Skin of body (tissue), 2 donors: ENCODE measurements around the gene TSEN54. TPM values are rescaled to one million over a fixed set of nuclear protein-coding genes. Genes with fewer than 3 reads are reported as not detected.

ENCODE experiments used
- DNase-seq: peaks from one replicate; lab custom pipeline; 2025; lab: John Stamatoyannopoulos, UW
- total RNA-seq: library from RNA; depleted of rRNA; stranded (reverse); fragments of >200 nt; gene quantifications from one replicate; pipeline ENCODE4 v1.2.3, GENCODE V29; 2014

Gene TSEN54
- total RNA-seq, 1 donor from 2014 or later = 13.6 TPM

GRCh38 chr17:75488693-75489510 is 27.4 kb upstream of the TSEN54 start:
- no peak for DNase-seq

DNA sequence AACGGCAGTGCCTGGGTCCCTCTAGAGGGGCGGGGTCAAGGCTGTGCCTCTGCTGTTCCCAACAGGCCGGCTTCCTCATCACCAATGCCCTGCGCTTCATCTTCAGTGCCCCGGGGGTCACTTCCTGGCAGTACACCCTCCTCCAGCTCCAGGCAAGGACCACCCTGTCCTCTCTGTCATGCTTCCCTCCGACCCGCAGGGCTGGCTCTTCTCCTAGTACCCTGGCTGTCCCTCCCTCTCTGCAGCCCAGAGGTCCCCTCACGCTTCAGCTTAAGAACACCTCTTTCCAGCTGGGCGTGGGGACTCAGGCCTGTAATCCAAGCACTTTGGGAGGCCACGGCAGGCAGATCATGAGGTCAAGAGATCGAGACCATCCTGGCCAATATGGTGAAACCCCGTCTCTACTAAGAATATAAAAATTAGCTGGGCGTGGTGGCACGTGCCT is 26.8 kb upstream of the TSEN54 start:
- no peak for DNase-seq

GRCh38 chr17:75490173-75490743 is 26.1 kb upstream of the TSEN54 start:
- DNase-seq = no peak

DNA sequence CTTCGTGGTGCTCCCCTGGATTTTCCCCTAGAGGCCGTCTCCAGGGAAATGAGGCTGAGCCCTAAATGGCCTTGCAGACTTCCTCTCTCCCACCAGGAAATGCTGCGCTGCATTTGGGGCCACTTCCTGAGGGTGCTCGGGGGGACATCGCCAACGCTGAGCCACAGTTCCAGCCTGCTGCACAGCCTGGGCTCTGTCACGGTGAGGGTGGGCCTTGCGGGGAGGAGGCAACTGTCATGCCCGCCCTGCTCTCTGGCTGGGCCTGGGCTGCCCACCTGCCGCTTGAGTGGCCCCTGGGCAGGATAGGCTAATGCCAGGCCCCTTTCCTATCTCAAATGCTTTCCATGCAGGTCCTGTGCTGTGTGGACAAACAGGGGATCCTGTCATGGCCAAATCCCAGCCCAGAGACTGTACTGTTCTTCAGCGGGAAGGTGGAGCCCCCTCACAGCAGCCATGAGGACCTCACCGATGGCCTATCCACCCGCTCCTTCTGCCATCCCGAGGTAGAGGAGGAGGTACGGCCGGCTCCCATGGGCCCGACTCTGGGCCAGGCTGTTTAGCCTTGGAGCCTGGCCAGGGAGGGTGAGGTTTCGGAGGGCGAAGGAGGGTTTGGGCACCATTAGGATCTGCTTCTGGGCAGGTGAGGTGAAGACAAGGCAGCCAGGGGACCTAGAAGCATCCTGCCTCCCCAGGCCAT is 25.2 kb upstream of the TSEN54 start:
- DNase-seq = no peak

DNA sequence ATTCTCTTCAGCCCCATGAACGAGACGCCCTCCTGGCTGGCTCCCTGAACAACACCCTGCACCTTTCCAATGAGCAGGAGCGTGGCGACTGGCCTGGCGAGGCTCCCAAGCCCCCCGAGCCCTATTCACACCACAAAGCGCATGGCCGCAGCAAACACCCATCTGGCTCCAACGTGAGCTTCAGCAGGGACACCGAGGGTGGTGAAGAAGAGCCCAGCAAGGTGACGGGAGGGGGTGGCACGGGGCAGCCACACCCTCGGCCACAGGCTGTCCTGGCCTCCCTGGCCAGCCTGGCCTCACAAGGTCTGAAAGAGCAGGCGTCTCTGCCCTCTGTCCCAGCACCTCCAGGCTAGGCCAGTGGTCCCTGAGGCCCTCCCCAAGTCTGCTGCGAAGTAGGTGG is 24.6 kb upstream of the TSEN54 start:
- DNase-seq = no peak

DNA sequence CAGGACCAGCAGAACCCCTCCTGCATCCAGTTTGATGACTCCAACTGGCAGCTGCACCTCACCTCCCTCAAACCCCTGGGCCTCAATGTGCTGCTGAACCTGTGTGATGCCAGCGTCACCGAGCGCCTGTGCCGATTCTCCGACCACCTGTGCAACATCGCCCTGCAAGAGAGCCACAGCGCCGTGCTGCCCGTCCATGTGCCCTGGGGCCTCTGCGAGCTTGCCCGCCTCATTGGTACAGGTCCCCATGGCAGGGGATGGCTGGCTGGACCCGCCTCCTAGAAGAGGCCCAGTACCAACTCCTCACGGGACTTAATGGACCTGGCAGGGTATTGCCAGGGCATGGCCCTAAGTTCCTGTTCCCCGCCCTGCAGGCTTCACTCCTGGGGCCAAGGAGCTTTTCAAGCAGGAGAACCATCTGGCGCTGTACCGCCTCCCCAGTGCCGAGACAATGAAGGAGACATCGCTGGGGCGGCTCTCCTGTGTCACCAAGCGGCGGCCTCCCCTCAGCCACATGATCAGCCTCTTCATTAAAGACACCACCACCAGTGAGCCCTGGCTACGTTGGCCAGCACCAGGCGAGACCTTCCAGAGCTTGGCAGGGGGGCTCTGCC is 23.7 kb upstream of the TSEN54 start:
- no peak for DNase-seq

DNA sequence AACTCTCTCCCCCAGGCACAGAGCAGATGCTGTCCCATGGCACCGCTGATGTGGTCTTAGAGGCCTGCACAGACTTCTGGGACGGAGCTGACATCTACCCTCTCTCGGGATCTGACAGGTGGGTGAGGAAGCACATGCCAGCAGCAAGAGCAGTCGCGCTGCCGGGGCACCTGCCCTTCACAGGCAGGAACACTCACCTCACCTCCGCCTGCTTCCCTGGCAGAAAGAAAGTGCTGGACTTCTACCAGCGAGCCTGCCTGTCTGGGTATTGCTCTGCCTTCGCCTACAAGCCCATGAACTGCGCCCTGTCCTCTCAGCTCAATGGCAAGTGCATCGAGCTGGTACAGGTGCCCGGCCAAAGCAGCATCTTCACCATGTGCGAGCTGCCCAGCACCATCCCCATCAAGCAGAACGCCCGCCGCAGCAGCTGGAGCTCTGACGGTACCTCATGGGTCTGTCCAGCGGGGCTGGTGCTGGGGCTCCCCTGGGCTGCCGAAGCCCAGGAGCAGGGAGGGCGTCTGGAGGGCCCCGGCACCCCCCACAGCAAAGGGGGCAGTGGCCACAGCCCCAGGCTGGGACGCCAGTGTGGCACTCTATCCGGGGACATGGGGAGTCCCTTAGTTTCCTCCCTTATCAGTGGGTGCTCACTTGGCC is 22.7 kb upstream of the TSEN54 start:
- no peak for DNase-seq

DNA sequence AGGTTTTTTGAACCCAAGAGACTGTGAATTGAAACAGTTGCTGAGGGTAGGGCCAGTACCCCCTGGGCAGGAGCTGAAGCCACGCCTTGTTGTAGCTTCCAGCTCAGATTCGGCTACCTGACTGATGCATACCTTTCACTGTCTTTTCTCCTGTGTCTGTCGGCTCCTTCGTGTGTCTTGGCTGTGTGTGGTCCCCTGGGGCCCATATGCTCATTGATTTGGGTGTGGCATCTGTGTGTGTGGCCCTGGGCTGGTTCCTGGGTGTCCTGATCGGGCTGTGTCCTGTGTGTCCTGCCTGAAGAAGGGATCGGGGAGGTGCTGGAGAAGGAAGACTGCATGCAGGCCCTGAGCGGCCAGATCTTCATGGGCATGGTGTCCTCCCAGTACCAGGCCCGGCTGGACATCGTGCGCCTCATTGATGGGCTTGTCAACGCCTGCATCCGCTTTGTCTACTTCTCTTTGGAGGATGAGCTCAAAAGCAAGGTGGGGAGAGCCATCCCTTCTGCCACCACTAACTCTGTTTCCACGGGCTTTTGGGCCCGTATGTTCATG is 21.9 kb upstream of the TSEN54 start:
- no peak for DNase-seq

DNA sequence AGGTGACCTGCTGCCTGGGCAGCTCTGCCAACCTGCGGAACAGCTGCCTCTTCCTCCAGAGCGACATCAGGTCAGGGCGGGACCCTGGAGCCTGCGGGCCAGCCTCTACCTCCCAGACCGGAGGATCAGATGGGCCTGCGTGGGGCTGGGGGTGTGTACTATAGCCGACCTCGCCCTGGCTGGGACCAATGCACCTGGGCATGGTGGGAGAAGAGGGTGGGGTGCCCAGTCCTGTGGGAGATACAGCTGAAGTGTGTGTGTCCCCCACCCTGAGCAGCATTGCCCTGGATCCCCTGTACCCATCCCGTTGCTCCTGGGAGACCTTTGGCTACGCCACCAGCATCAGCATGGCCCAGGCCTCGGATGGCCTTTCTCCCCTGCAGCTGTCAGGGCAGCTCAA is 20.3 kb upstream of the TSEN54 start:
- no peak for DNase-seq

DNA sequence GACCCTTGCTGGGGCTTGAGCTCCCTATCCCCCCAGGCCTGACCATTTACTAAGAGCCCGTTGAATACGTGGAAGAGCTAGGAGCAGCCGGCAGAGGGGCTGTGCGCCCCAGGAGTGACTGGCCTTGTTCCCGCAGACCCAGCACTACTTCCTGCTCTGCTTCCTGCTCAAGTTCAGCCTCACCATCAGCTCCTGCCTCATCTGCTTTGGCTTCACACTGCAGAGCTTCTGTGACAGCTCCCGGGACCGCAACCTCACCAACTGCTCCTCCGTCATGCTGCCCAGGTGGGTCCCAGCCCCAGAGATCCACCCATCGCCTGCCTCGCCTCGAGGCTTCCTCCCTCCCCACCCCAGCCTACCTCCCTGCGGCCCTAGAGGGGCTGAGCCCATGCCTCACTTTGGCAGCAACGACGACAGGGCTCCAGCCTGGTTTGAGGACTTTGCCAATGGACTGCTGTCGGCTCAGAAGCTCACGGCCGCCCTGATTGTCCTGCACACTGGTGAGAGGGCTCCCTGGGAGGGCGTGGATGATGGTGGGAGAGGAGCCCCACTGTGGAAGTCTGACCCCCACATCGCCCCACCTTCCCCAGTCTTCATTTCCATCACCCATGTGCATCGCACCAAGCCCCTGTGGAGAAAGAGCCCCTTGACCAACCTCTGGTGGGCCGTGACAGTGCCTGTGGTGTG is 18.1 kb upstream of the TSEN54 start:
- no peak for DNase-seq

GRCh38 chr17:75498726-75499213 is 17.6 kb upstream of the TSEN54 start:
- no peak for DNase-seq

GRCh38 chr17:75499313-75500022 is 16.9 kb upstream of the TSEN54 start:
- no peak for DNase-seq

DNA sequence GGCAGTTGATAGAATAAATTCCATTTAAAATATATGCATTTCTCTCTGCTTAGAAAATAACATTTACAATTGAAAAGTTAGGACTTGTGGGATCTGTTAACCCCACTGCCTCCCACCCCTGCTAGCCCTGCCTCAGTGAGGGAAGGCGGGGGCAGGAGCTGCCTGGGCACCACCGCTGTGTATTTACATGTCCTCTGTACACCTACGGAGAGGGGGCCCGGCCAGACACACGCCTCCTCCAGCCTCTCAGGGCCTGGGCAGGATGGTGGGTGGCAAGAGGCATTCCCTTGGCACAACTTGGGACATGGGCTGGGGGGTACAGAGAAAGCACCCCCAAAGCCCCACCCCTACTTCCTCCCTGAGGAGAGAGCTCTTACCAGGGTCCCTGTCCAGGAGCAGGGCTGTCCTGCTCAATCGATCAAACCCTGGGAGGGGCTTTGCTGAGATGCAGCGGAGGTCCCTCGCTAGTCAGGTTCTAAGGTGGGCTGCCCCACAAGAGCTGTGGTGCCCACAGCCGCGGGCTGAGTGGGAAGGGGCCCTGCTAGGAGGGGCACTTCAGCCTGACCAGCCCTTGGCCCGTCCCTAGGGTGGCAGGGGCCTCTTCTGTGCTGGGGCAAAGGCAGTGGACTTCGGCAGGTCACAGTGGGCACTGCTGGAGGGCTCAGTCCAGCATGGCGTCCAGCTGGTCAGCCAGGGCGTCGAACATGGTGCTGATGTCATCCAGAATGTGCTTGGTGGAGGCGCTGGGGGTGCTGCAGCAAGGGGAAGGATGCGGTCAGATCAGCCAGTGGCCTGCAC is 15.7 kb upstream of the TSEN54 start:
- no peak for DNase-seq

DNA sequence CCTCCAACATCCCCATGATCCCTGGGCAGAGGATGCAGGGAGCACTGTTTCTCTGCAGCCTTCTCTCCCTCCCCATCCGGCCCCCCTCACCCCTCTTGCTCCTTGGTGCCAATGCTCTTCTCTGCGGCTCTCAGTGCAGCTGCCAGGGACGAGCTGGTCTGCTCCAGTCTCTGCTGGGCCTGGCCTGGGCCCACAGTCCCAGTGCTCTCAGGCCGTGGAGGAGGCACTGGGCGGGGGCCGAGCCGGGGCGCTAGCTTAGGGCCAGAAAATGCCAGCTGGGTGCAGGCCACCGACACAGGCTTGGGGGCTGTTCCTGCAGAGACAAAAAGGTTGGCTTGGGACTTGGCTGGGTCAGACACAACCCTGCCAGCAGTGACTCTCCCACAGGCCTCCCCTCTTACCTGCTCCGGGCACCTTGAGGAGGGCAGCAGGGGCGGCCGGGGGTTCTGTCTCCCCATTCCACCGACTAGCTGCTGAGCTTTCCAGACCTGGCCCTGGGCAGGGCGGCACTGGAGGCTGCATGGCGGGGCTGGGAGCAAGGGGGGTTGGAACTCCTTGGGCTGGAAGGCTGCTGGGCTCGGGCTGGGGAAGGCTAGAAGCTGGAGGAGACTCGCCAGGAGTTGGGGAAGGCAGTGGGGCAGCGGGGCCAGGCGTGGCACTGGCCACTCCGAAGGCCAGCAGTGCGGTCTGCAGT is 14.8 kb upstream of the TSEN54 start:
- DNase-seq = no peak

- DNase-seq = no peak
Observed at GRCh38 chr17:75502072-75502720, 14.1 kb upstream of the TSEN54 start.

GRCh38 chr17:75502721-75503329 is 13.5 kb upstream of the TSEN54 start:
- no peak for DNase-seq

- no peak for DNase-seq
Observed at GRCh38 chr17:75503337-75503950, 12.9 kb upstream of the TSEN54 start.
